BE2C (cell line): ENCODE measurements around the gene DLG2.

ENCODE experiments used
- DNase-seq: peaks from one replicate; pipeline ENCODE4 v3.0.0-alpha.2; 2020
- H3K27me3 ChIP-seq: fragments of 250-450 bp; sonication (Bioruptor Pico); 2 replicates; pipeline ENCODE4 v1.5.1; 2020; ENCODE audit warnings: mild to moderate bottlenecking
- H3K36me3 ChIP-seq: fragments of 250-450 bp; sonication (Bioruptor Pico); 2 replicates; pipeline ENCODE4 v1.5.1; 2020; ENCODE audit warnings: mild to moderate bottlenecking
- H3K4me1 ChIP-seq: fragments of 250-450 bp; sonication (Bioruptor Pico); 2 replicates; pipeline ENCODE4 v1.5.1; 2020
- H3K4me3 ChIP-seq: 2 replicates; pipeline ENCODE4 v1.5.1; 2011; ENCODE audit warnings: low read depth, low read length
- H3K9me3 ChIP-seq: fragments of 250-450 bp; sonication (Bioruptor Pico); 2 replicates; pipeline ENCODE4 v1.5.1; 2020
- TF ChIP-seq, protein P1 (sequence below): IDR thresholded peaks from 2 replicates; pipeline ENCODE4 v1.5.1; 2012; ENCODE audit warnings: mild to moderate bottlenecking, low read depth, low read length

The DLG2 gene

GRCh38 chr11:83725728-83726127 is 1901.4 kb downstream of the DLG2 start:
- Histone ChIP-seq H3K27me3 (no peaks in the 10 kb centered on the region), H3K4me3 (no peak overlapping the region), H3K9me3 (no peaks in the 10 kb centered on the region), H3K4me1 (peaks cover 10% of the 10 kb centered on the region), H3K36me3 (no peaks in the 10 kb centered on the region)
- DNase-seq, result no peak
- TF ChIP-seq, protein P1, sequence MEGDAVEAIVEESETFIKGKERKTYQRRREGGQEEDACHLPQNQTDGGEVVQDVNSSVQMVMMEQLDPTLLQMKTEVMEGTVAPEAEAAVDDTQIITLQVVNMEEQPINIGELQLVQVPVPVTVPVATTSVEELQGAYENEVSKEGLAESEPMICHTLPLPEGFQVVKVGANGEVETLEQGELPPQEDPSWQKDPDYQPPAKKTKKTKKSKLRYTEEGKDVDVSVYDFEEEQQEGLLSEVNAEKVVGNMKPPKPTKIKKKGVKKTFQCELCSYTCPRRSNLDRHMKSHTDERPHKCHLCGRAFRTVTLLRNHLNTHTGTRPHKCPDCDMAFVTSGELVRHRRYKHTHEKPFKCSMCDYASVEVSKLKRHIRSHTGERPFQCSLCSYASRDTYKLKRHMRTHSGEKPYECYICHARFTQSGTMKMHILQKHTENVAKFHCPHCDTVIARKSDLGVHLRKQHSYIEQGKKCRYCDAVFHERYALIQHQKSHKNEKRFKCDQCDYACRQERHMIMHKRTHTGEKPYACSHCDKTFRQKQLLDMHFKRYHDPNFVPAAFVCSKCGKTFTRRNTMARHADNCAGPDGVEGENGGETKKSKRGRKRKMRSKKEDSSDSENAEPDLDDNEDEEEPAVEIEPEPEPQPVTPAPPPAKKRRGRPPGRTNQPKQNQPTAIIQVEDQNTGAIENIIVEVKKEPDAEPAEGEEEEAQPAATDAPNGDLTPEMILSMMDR, result no peak

DNA sequence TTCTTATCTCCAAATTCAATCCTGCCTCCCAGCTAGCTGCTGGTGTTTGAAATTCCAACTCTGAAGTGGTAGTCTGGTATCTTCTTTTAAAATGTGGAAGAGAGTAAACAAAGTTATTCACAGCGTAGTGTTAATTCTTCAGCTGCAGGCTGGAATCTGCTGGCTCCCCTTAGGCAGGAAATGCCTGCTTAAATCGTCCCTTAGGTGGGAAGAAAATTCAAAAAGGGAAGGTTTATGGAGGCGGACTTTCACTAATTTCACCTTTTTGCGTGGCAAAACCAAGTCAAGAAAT is 1901.9 kb downstream of the DLG2 start:
- no peaks in the 10 kb centered on the region for H3K27me3 ChIP-seq
- no peak for DNase-seq
- peak overlapping the region; percentile 62; the same call in 1 of the 2 replicates for H3K4me3 ChIP-seq
- H3K4me1 ChIP-seq, result peaks cover 10% of the 10 kb centered on the region
- no peaks in the 10 kb centered on the region for H3K9me3 ChIP-seq
- no peaks in the 10 kb centered on the region for H3K36me3 ChIP-seq
- TF ChIP-seq, protein P1, result no peak

GRCh38 chr11:83723999-83724398 is 1903.1 kb downstream of the DLG2 start:
- Histone ChIP-seq H3K4me3 (peak overlapping the region; percentile 62), H3K9me3 (no peaks in the 10 kb centered on the region), H3K27me3 (no peaks in the 10 kb centered on the region), H3K4me1 (peaks cover 10% of the 10 kb centered on the region), H3K36me3 (no peaks in the 10 kb centered on the region)
- TF ChIP-seq, protein P1, result peak; percentile 74
- DNase-seq, result peak; percentile 61

GRCh38 chr11:83722392-83723119 is 1904.6 kb downstream of the DLG2 start:
- no peaks in the 10 kb centered on the region for H3K9me3 ChIP-seq
- no peaks in the 10 kb centered on the region for H3K27me3 ChIP-seq
- TF ChIP-seq, protein P1, result no peak
- no peak for DNase-seq
- no peaks in the 10 kb centered on the region for H3K36me3 ChIP-seq
- no peak overlapping the region for H3K4me3 ChIP-seq
- H3K4me1 ChIP-seq, result peaks cover 10% of the 10 kb centered on the region

DNA sequence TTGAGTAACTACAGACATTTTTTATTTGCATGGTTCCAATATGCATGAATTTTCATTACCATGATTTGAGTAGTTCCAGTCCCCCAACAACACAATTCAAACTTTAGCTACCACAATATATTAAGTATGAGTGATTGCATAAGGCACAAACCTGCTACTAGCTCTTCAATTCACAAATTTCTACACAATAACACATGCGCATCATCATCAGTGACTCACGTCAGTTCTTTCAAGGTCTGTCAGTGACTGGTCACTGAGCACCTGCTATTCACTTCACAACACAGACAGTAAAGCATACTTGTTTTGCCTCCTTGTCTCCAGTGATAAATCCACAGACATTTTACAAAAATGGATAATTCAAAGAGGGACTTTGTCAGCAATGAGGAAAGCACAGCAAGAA is 1905.9 kb downstream of the DLG2 start:
- Histone ChIP-seq H3K36me3 (no peaks in the 10 kb centered on the region), H3K4me1 (peaks cover 14% of the 10 kb centered on the region), H3K4me3 (no peak overlapping the region), H3K9me3 (no peaks in the 10 kb centered on the region), H3K27me3 (no peaks in the 10 kb centered on the region)
- TF ChIP-seq, protein P1, result no peak
- DNase-seq, result no peak

DNA sequence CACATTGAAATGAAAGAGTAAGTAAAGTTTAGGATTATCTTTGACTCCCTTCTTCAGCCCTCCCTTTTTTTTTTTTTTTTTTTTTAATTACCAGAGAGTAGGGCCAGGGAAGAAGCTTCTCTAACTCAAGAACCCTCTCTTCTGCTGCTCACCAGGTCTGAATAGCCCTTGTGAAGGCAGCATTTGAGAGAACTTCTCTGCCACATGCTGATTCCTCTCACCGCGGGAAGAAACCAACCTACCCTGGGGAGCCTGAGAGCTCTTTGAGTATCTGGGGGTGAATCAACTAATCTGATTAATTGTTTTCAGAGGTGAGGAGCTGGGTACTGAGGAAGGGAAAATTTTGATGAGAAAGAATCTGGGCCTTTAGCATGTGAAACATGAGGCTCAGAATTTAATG is 1906.5 kb downstream of the DLG2 start:
- no peaks in the 10 kb centered on the region for H3K9me3 ChIP-seq
- peaks cover 14% of the 10 kb centered on the region for H3K4me1 ChIP-seq
- H3K36me3 ChIP-seq, result no peaks in the 10 kb centered on the region
- no peak for DNase-seq
- H3K4me3 ChIP-seq, result no peak overlapping the region
- H3K27me3 ChIP-seq, result no peaks in the 10 kb centered on the region
- TF ChIP-seq, protein P1, result no peak
